Measurements from ENCODE around the gene ARID2.

The ARID2 gene

GRCh38 chr12:45708363-45708762 lies 21.1 kb upstream of the ARID2 start:
- Histone ChIP-seq H3K27me3 (ENCODE audit: control insufficient read depth, low read length) (no peaks in the 10 kb centered on the region), H3K79me2 (ENCODE audit: control insufficient read depth, low read length) (no peaks in the 10 kb centered on the region), H3K4me1 (ENCODE audit: control insufficient read depth, low read length) (peaks cover 21% of the 10 kb centered on the region), H3F3A (ENCODE audit: control insufficient read depth, insufficient read depth) (no peaks in the 10 kb centered on the region), H3K9me3 (ENCODE audit: control insufficient read depth, insufficient read depth, low read length) (no peaks in the 10 kb centered on the region), H3K4me2 (ENCODE audit: low read length) (no peak overlapping the region), H4K20me1 (ENCODE audit: control insufficient read depth, insufficient read depth, low read depth, low read length) (no peaks in the 10 kb centered on the region), H3K4me3 (ENCODE audit: low read length) (no peak overlapping the region), H3K9me2 (replicated peaks; ENCODE audit: control insufficient read depth, low read length) (no peaks in the 10 kb centered on the region), H3K27ac (ENCODE audit: low read depth, low read length) (no peak overlapping the region), H3K36me3 (ENCODE audit: control insufficient read depth, low read length) (no peaks in the 10 kb centered on the region)
- no peak for TF ChIP-seq EZH2phosphoT487 (IDR thresholded peaks at IDR 0.05; ENCODE audit: borderline replicate concordance, low read length)
- no peak for TF ChIP-seq CTCF (IDR thresholded peaks at IDR 0.05; ENCODE audit: low read depth, low read length, poor library complexity, severe bottlenecking)

GRCh38 chr12:45708901-45709300 lies 20.6 kb upstream of the ARID2 start:
- no peaks in the 10 kb centered on the region for H3K36me3 ChIP-seq (ENCODE audit: control insufficient read depth, low read length)
- no peaks in the 10 kb centered on the region for H3K9me2 ChIP-seq (replicated peaks; ENCODE audit: control insufficient read depth, low read length)
- TF ChIP-seq CTCF (IDR thresholded peaks at IDR 0.05; ENCODE audit: low read depth, low read length, poor library complexity, severe bottlenecking), result no peak
- H3K4me1 ChIP-seq (ENCODE audit: control insufficient read depth, low read length), result peaks cover 16% of the 10 kb centered on the region
- no peaks in the 10 kb centered on the region for H3K79me2 ChIP-seq (ENCODE audit: control insufficient read depth, low read length)
- H3F3A ChIP-seq (ENCODE audit: control insufficient read depth, insufficient read depth), result no peaks in the 10 kb centered on the region
- H3K4me3 ChIP-seq (ENCODE audit: low read length), result no peak overlapping the region
- H3K4me2 ChIP-seq (ENCODE audit: low read length), result no peak overlapping the region
- H3K27ac ChIP-seq (ENCODE audit: low read depth, low read length), result no peak overlapping the region
- H3K9me3 ChIP-seq (ENCODE audit: control insufficient read depth, insufficient read depth, low read length), result no peaks in the 10 kb centered on the region
- H4K20me1 ChIP-seq (ENCODE audit: control insufficient read depth, insufficient read depth, low read depth, low read length), result no peaks in the 10 kb centered on the region
- H3K27me3 ChIP-seq (ENCODE audit: control insufficient read depth, low read length), result no peaks in the 10 kb centered on the region

GRCh38 chr12:45712319-45712718 lies 17.2 kb upstream of the ARID2 start:
- H3K9me2 ChIP-seq (replicated peaks; ENCODE audit: control insufficient read depth, low read length), result no peaks in the 10 kb centered on the region
- no peaks in the 10 kb centered on the region for H3K79me2 ChIP-seq (ENCODE audit: control insufficient read depth, low read length)
- H3K36me3 ChIP-seq (ENCODE audit: control insufficient read depth, low read length), result no peaks in the 10 kb centered on the region
- peaks cover 2% of the 10 kb centered on the region; the same call in 1 of the 2 replicates for H3F3A ChIP-seq (ENCODE audit: control insufficient read depth, insufficient read depth)
- H4K20me1 ChIP-seq (ENCODE audit: control insufficient read depth, insufficient read depth, low read depth, low read length), result no peaks in the 10 kb centered on the region
- no peaks in the 10 kb centered on the region for H3K27me3 ChIP-seq (ENCODE audit: control insufficient read depth, low read length)
- H3K27ac ChIP-seq (ENCODE audit: low read depth, low read length), result no peak overlapping the region
- no peaks in the 10 kb centered on the region for H3K4me1 ChIP-seq (ENCODE audit: control insufficient read depth, low read length)
- H3K4me3 ChIP-seq (ENCODE audit: low read length), result no peak overlapping the region
- no peak overlapping the region for H3K4me2 ChIP-seq (ENCODE audit: low read length)
- no peaks in the 10 kb centered on the region for H3K9me3 ChIP-seq (ENCODE audit: control insufficient read depth, insufficient read depth, low read length)
- TF ChIP-seq EZH2phosphoT487 (IDR thresholded peaks at IDR 0.05; ENCODE audit: borderline replicate concordance, low read length) (no peak), CTCF (IDR thresholded peaks at IDR 0.05; ENCODE audit: low read depth, low read length, poor library complexity, severe bottlenecking) (no peak)

GRCh38 chr12:45713078-45713477 lies 16.4 kb upstream of the ARID2 start:
- Histone ChIP-seq H3K27me3 (ENCODE audit: control insufficient read depth, low read length) (no peaks in the 10 kb centered on the region), H3K9me2 (replicated peaks; ENCODE audit: control insufficient read depth, low read length) (no peaks in the 10 kb centered on the region), H3K27ac (ENCODE audit: low read depth, low read length) (no peak overlapping the region), H3K4me1 (ENCODE audit: control insufficient read depth, low read length) (no peaks in the 10 kb centered on the region), H4K20me1 (ENCODE audit: control insufficient read depth, insufficient read depth, low read depth, low read length) (no peaks in the 10 kb centered on the region), H3K4me2 (ENCODE audit: low read length) (no peak overlapping the region), H3F3A (ENCODE audit: control insufficient read depth, insufficient read depth) (peaks cover 4% of the 10 kb centered on the region; the same call in 1 of the 2 replicates), H3K79me2 (ENCODE audit: control insufficient read depth, low read length) (peaks cover 2% of the 10 kb centered on the region), H3K36me3 (ENCODE audit: control insufficient read depth, low read length) (0 out of 2 replicates have a peak, but pooled peaks cover 2% of the 10 kb centered on the region), H3K9me3 (ENCODE audit: control insufficient read depth, insufficient read depth, low read length) (no peaks in the 10 kb centered on the region), H3K4me3 (ENCODE audit: low read length) (no peak overlapping the region)
- no peak for TF ChIP-seq EZH2phosphoT487 (IDR thresholded peaks at IDR 0.05; ENCODE audit: borderline replicate concordance, low read length)
- no peak for TF ChIP-seq CTCF (IDR thresholded peaks at IDR 0.05; ENCODE audit: low read depth, low read length, poor library complexity, severe bottlenecking)

All from DOHH2 (cell line).